ENCODE data around the gene EMX2. TPM values are rescaled to one million over a fixed set of nuclear protein-coding genes. Genes with fewer than 3 reads are reported as not detected.

The EMX2 gene
- total and polyA plus RNA-seq, 8 donors: 0.17 to 1.4 (median 0.33) TPM; not detected in 2

- DNase-seq (peak in 1 of 4 donors; percentile 35), ATAC-seq (peak; percentile 90)
- H3K4me3 ChIP-seq: no peak overlapping the region
- H3K36me3 ChIP-seq: no peaks in the 10 kb centered on the region
- H3K9me3 ChIP-seq: no peaks in the 10 kb centered on the region
- peaks cover 100% of the 10 kb centered on the region in 2 donors for H3K27me3 ChIP-seq
- TF ChIP-seq, protein P1, sequence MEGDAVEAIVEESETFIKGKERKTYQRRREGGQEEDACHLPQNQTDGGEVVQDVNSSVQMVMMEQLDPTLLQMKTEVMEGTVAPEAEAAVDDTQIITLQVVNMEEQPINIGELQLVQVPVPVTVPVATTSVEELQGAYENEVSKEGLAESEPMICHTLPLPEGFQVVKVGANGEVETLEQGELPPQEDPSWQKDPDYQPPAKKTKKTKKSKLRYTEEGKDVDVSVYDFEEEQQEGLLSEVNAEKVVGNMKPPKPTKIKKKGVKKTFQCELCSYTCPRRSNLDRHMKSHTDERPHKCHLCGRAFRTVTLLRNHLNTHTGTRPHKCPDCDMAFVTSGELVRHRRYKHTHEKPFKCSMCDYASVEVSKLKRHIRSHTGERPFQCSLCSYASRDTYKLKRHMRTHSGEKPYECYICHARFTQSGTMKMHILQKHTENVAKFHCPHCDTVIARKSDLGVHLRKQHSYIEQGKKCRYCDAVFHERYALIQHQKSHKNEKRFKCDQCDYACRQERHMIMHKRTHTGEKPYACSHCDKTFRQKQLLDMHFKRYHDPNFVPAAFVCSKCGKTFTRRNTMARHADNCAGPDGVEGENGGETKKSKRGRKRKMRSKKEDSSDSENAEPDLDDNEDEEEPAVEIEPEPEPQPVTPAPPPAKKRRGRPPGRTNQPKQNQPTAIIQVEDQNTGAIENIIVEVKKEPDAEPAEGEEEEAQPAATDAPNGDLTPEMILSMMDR (IDR thresholded peaks at IDR 0.05): peak; percentile 59 to 65
- peaks cover 7 to 46% of the 10 kb centered on the region in 2 donors for H3K4me1 ChIP-seq
- H3K27ac ChIP-seq: no peak overlapping the region
- intact Hi-C loops (cut with DNase I): no loop called here
Observed at GRCh38 chr10:117537436-117537903, 5.1 kb upstream of the EMX2 start.

- Histone ChIP-seq H3K27me3 (peaks cover 100% of the 10 kb centered on the region in 2 donors), H3K4me1 (peaks cover 7 to 47% of the 10 kb centered on the region in 2 donors), H3K36me3 (no peaks in the 10 kb centered on the region), H3K27ac (no peak overlapping the region), H3K9me3 (no peaks in the 10 kb centered on the region), H3K4me3 (no peak overlapping the region)
- DNase-seq: no peak
- TF ChIP-seq, protein P1 (IDR thresholded peaks at IDR 0.05): no peak
- intact Hi-C loops (cut with DNase I): no loop called here
- ATAC-seq: peak; percentile 5
Observed at GRCh38 chr10:117537904-117538524, 4.5 kb upstream of the EMX2 start.

DNA sequence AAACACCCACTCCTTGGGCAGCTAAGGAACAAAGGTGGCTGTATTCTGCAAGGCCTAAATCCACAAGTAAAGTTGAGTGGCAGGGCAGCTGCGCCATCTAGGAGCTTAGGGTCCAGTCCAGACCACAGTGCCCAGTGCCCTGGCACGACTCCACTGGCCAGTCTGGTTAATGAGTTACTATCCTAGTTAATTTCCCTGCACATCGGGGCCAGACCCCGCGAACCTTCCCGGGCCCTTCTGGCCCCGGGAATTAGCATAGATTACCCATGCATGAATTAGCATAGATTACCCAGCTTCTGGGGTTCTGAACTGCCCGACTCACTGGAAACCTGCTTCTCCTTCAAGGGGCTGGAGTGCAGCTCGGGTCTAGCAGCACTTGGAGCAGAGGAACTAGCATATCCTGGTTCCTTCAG lies 3.2 kb upstream of the EMX2 start:
- TF ChIP-seq, protein P1 (IDR thresholded peaks at IDR 0.05): no peak

DNA sequence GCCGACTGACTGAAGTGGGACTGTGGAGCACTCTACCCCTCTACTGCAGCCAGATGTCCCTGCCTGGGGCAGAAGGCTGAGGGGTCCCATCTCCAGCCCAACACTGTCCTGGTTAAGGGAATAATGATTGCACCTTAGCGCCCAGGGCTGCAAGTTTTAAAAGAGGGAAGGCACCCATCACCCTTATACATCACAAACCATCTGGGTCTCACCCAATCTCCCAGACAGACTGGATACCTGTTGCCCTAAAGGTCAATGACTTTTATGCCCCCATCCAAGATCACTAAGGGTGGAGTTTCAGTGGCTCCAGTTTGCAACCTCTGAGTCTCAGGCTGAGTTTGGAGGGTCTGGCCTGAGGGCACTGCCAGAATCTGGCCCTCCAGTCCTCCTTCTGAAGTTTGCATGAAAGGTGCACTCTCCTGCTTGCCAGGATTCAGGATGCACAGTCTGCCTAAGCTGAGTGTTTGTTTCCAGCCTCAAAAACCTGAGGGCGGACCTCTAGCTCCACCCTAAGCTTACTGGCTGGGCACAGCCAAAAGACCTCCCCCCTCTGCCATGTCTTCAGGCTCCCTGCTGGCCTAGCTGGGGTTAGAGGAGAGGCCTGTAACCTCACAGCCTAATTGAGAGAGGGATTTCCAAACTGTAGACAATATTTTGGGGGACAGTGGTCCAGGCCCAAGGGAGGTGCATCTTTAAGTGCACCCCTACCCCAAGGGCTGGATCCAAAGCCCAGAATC lies 2.5 kb upstream of the EMX2 start:
- peaks cover 100% of the 10 kb centered on the region in 2 donors for H3K27me3 ChIP-seq

More for the DNA sequence above, 3.2 kb upstream of the EMX2 start:
- DNase-seq (no peak), ATAC-seq (no peak)
- Histone ChIP-seq H3K36me3 (no peaks in the 10 kb centered on the region), H3K27me3 (peaks cover 100% of the 10 kb centered on the region in 2 donors), H3K4me1 (peaks cover 16 to 60% of the 10 kb centered on the region in 2 donors), H3K27ac (no peak overlapping the region), H3K9me3 (no peaks in the 10 kb centered on the region), H3K4me3 (no peak overlapping the region)
- intact Hi-C loops (cut with DNase I): no loop called here

More for the DNA sequence above, 2.5 kb upstream of the EMX2 start:
- DNase-seq (no peak), ATAC-seq (no peak)
- intact Hi-C loops (cut with DNase I): no loop called here
- Histone ChIP-seq H3K9me3 (no peaks in the 10 kb centered on the region), H3K36me3 (no peaks in the 10 kb centered on the region), H3K4me1 (peaks cover 22 to 60% of the 10 kb centered on the region in 2 donors), H3K4me3 (no peak overlapping the region), H3K27ac (no peak overlapping the region)
- TF ChIP-seq, protein P1 (IDR thresholded peaks at IDR 0.05): no peak
